ENCODE data around the gene RICTOR. TPM values are rescaled to one million over a fixed set of nuclear protein-coding genes. Genes with fewer than 3 reads are reported as not detected.

RICTOR gene

DNA sequence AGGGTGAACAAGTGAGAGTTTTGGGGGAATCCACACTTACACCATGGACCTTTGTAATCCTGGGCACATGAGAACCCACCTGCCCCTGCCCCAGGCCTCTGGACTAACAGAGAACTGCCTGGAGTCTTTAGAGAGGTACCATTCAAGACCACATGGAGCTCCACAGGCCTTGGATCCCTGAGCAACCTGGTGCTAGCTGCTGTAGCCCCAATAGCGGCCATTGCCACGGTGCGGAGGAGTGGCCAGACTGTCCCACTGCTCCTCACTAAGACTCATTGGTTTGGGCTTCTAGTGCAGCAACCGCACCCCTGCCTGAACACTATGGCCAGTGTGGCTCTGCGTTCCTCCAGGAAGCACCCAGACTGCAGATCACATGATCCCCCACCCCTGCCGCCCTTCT is 182.6 kb downstream of the RICTOR start:
- H3K4me1 ChIP-seq (ENCODE audit: control insufficient read depth, insufficient read depth, low read depth, low read length) = no peaks in the 10 kb centered on the region
- no peak overlapping the region for H2BK12ac ChIP-seq (ENCODE audit: low read length in 2 of 2)
- H3K27ac ChIP-seq (ENCODE audit: low read length, poor library complexity, severe bottlenecking) = no peak overlapping the region
- no peak overlapping the region for H3K4me3 ChIP-seq (ENCODE audit: insufficient read depth in 1 of 2, low read depth in 1 of 2, low read length in 2 of 2)
- H2BK15ac ChIP-seq (ENCODE audit: low read depth, poor library complexity, severe bottlenecking) = no peak overlapping the region
- H4K8ac ChIP-seq (ENCODE audit: low read length) = no peak overlapping the region
- no peaks in the 10 kb centered on the region for H3K27me3 ChIP-seq (ENCODE audit: control insufficient read depth in 1 of 2, insufficient read depth in 1 of 2, low read length in 2 of 2)
- peaks cover 33% of the 10 kb centered on the region for H3K9me3 ChIP-seq (ENCODE audit: control insufficient read depth, low read length)
- 97% methylated on average over 6 of the region's 6 CpGs for WGBS
- DNase-seq = no peak
- H3K18ac ChIP-seq (ENCODE audit: low read depth in 1 of 2, low read length in 2 of 2) = no peak overlapping the region
- no peak overlapping the region for H3K23ac ChIP-seq (ENCODE audit: low read length in 2 of 2)
- no peak overlapping the region for H3K14ac ChIP-seq (ENCODE audit: low read length in 2 of 2)
- no peak overlapping the region for H2BK5ac ChIP-seq (ENCODE audit: low read depth, low read length, poor library complexity, severe bottlenecking)
- H2AK5ac ChIP-seq (ENCODE audit: low read length, severe bottlenecking) = no peak overlapping the region
- no peak overlapping the region for H4K91ac ChIP-seq (ENCODE audit: low read length)
- peaks cover 17 to 88% of the 10 kb centered on the region in 2 experiments for H3K36me3 ChIP-seq (ENCODE audit: control insufficient read depth in 1 of 2, insufficient read depth in 2 of 2, low read depth in 1 of 2, low read length in 2 of 2)
- no peak overlapping the region for H3K4ac ChIP-seq (ENCODE audit: low read depth in 1 of 2, low read length in 2 of 2)
- no peak overlapping the region for H3K9ac ChIP-seq (ENCODE audit: low read length)
- H3K4me2 ChIP-seq (ENCODE audit: low read length, poor library complexity, severe bottlenecking) = no peak overlapping the region
- no peak overlapping the region for H2AFZ ChIP-seq (ENCODE audit: low read depth, low read length)
- peaks cover 6% of the 10 kb centered on the region for H3K79me1 ChIP-seq (replicated peaks; ENCODE audit: low read length, poor library complexity, severe bottlenecking)
- H2BK120ac ChIP-seq (ENCODE audit: low read depth, low read length) = no peak overlapping the region

DNA sequence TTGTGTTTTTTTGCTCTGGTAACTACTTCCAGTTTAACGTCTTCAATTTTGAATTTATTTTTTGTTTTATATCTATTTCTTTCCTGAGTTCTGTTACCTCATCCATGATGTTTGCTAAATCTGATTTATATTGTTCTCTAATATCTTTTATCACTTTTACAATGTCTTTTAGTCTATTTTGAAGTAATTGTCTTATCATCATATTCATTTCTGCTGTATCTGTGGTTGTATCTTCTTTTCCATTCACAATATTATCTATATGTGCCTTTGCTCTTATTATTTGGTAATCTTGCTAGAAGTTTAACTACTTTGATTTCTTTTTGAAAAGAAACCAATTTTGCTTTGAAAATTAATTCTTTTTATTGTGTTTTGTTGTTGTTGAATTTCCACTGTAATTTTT is 184.8 kb downstream of the RICTOR start:
- Histone ChIP-seq H2BK12ac (ENCODE audit: low read length in 2 of 2) (no peak overlapping the region), H3K27ac (ENCODE audit: low read length, poor library complexity, severe bottlenecking) (no peak overlapping the region), H3K4ac (ENCODE audit: low read depth in 1 of 2, low read length in 2 of 2) (no peak overlapping the region), H4K91ac (ENCODE audit: low read length) (no peak overlapping the region), H2BK5ac (ENCODE audit: low read depth, low read length, poor library complexity, severe bottlenecking) (no peak overlapping the region), H3K4me3 (ENCODE audit: insufficient read depth in 1 of 2, low read depth in 1 of 2, low read length in 2 of 2) (no peak overlapping the region), H3K36me3 (ENCODE audit: control insufficient read depth in 1 of 2, insufficient read depth in 2 of 2, low read depth in 1 of 2, low read length in 2 of 2) (peaks cover 26 to 96% of the 10 kb centered on the region in 2 experiments), H2BK15ac (ENCODE audit: low read depth, poor library complexity, severe bottlenecking) (no peak overlapping the region), H3K79me1 (replicated peaks; ENCODE audit: low read length, poor library complexity, severe bottlenecking) (peaks cover 8% of the 10 kb centered on the region), H3K9me3 (ENCODE audit: control insufficient read depth, low read length) (peaks cover 13% of the 10 kb centered on the region), H3K27me3 (ENCODE audit: control insufficient read depth in 1 of 2, insufficient read depth in 1 of 2, low read length in 2 of 2) (no peaks in the 10 kb centered on the region), H2AK5ac (ENCODE audit: low read length, severe bottlenecking) (no peak overlapping the region), H3K9ac (ENCODE audit: low read length) (no peak overlapping the region), H3K14ac (ENCODE audit: low read length in 2 of 2) (no peak overlapping the region), H4K8ac (ENCODE audit: low read length) (no peak overlapping the region), H2AFZ (ENCODE audit: low read depth, low read length) (no peak overlapping the region), H3K4me1 (ENCODE audit: control insufficient read depth, insufficient read depth, low read depth, low read length) (no peaks in the 10 kb centered on the region), H3K23ac (ENCODE audit: low read length in 2 of 2) (no peak overlapping the region), H3K18ac (ENCODE audit: low read depth in 1 of 2, low read length in 2 of 2) (no peak overlapping the region), H2BK120ac (ENCODE audit: low read depth, low read length) (no peak overlapping the region), H3K4me2 (ENCODE audit: low read length, poor library complexity, severe bottlenecking) (no peak overlapping the region)
- DNase-seq = no peak
- WGBS = no CpG with 5 or more reads among the region's 1 CpG

DNA sequence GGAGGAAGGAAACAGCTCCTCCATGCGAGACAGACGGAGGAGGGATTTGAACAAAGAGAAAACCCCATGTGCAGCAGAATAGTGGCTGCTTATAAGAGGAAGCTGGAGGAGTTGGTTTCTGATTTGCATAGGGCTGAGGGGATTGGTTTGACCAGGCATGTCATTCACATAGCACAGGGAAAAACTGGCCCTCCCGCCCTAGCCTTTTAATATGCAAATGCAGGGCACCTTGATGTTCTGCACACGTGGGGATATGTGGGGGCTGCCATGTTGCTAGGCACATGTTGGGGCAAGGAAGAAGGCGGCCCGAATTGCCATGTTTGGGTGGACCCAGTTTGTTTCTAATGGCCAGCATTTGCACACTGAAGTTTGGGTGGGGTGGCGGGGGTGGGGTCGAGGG is 186.2 kb downstream of the RICTOR start:
- WGBS = 81% methylated on average over 5 of the region's 8 CpGs
- no peaks in the 10 kb centered on the region for H3K9me3 ChIP-seq (ENCODE audit: control insufficient read depth, low read length)

More for the DNA sequence above, 186.2 kb downstream of the RICTOR start:
- Histone ChIP-seq H2AFZ (ENCODE audit: low read depth, low read length) (no peak overlapping the region), H4K8ac (ENCODE audit: low read length) (peak overlapping the region; percentile 7), H3K4me1 (ENCODE audit: control insufficient read depth, insufficient read depth, low read depth, low read length) (no peaks in the 10 kb centered on the region), H3K4me3 (ENCODE audit: insufficient read depth in 1 of 2, low read depth in 1 of 2, low read length in 2 of 2) (no peak overlapping the region), H3K23ac (ENCODE audit: low read length in 2 of 2) (no peak overlapping the region), H2AK5ac (ENCODE audit: low read length, severe bottlenecking) (no peak overlapping the region), H2BK5ac (ENCODE audit: low read depth, low read length, poor library complexity, severe bottlenecking) (no peak overlapping the region), H3K14ac (ENCODE audit: low read length in 2 of 2) (no peak overlapping the region), H3K27me3 (ENCODE audit: control insufficient read depth in 1 of 2, insufficient read depth in 1 of 2, low read length in 2 of 2) (no peaks in the 10 kb centered on the region), H3K9ac (ENCODE audit: low read length) (no peak overlapping the region), H2BK12ac (ENCODE audit: low read length in 2 of 2) (no peak overlapping the region), H3K27ac (ENCODE audit: low read length, poor library complexity, severe bottlenecking) (no peak overlapping the region), H3K36me3 (ENCODE audit: control insufficient read depth in 1 of 2, insufficient read depth in 2 of 2, low read depth in 1 of 2, low read length in 2 of 2) (peaks cover 28 to 98% of the 10 kb centered on the region in 2 experiments), H4K91ac (ENCODE audit: low read length) (no peak overlapping the region), H2BK120ac (ENCODE audit: low read depth, low read length) (no peak overlapping the region), H2BK15ac (ENCODE audit: low read depth, poor library complexity, severe bottlenecking) (no peak overlapping the region), H3K79me1 (replicated peaks; ENCODE audit: low read length, poor library complexity, severe bottlenecking) (peaks cover 8% of the 10 kb centered on the region), H3K4me2 (ENCODE audit: low read length, poor library complexity, severe bottlenecking) (no peak overlapping the region), H3K18ac (ENCODE audit: low read depth in 1 of 2, low read length in 2 of 2) (no peak overlapping the region), H3K4ac (ENCODE audit: low read depth in 1 of 2, low read length in 2 of 2) (no peak overlapping the region)
- DNase-seq = no peak

Small RNA genes lying within 50 kb of the gene (small RNA-seq; reads per million reads assigned to genes)
- not detected for gene AIG1P1 (ENCODE audit: low read depth)
